Stimulated activated CD4-positive, alpha-beta T cell treated with anti-CD3 and anti-CD28 coated beads, TNF-alpha, amount 100 ng/mL, for 24 hours (primary cell): ENCODE data around the gene REEP1.

Experiments used
- DNase-seq, 3 experiments: peaks; one replicate each; pipeline ENCODE4 v3.0.0-alpha.2; 2020; ENCODE audit warnings: low read depth in 3 of 3

REEP1 gene

GRCh38 chr2:86307431-86307830 is 30.0 kb downstream of the REEP1 start:
- no peak for DNase-seq

- DNase-seq, result no peak
Measured at GRCh38 chr2:86305915-86306254, 31.5 kb downstream of the REEP1 start.

GRCh38 chr2:86305195-86305914 is 32.1 kb downstream of the REEP1 start:
- DNase-seq, result no peak

GRCh38 chr2:86304416-86304815 is 33.0 kb downstream of the REEP1 start:
- no peak for DNase-seq

GRCh38 chr2:86302320-86302719 is 35.1 kb downstream of the REEP1 start:
- no peak for DNase-seq

GRCh38 chr2:86301711-86302202 is 35.7 kb downstream of the REEP1 start:
- DNase-seq, result no peak

- DNase-seq, result no peak
Measured at GRCh38 chr2:86301009-86301408, 36.4 kb downstream of the REEP1 start.

- DNase-seq, result no peak
Measured at GRCh38 chr2:86300496-86300895, 36.9 kb downstream of the REEP1 start.

GRCh38 chr2:86298411-86299390 is 38.7 kb downstream of the REEP1 start:
- DNase-seq, result no peak

GRCh38 chr2:86297382-86298147 is 39.9 kb downstream of the REEP1 start:
- no peak for DNase-seq

GRCh38 chr2:86296947-86297346 is 40.5 kb downstream of the REEP1 start:
- DNase-seq, result no peak

GRCh38 chr2:86295066-86295465 is 42.4 kb downstream of the REEP1 start:
- no peak for DNase-seq

- DNase-seq, result no peak
Measured at GRCh38 chr2:86293612-86294011, 43.8 kb downstream of the REEP1 start.

- no peak for DNase-seq
Measured at GRCh38 chr2:86292571-86293515, 44.6 kb downstream of the REEP1 start.

GRCh38 chr2:86291328-86291662 is 46.1 kb downstream of the REEP1 start:
- DNase-seq, result no peak

GRCh38 chr2:86290596-86291327 is 46.7 kb downstream of the REEP1 start:
- no peak for DNase-seq

- DNase-seq, result no peak
Measured at GRCh38 chr2:86286516-86286915, 50.9 kb downstream of the REEP1 start.

GRCh38 chr2:86285981-86286380 is 51.4 kb downstream of the REEP1 start:
- DNase-seq, result no peak

- DNase-seq, result no peak
Measured at GRCh38 chr2:86285571-86285970, 51.9 kb downstream of the REEP1 start.

- DNase-seq, result no peak
Measured at GRCh38 chr2:86284987-86285386, 52.4 kb downstream of the REEP1 start.
